Trophoblast cell (in vitro differentiated cells and primary cell): ENCODE measurements around the gene OMP.

Source experiments
- DNase-seq, 2 donors: peaks; one replicate each; pipeline ENCODE4 v3.0.0-alpha.2; 2016
- H2AFZ ChIP-seq: 2 replicates; pipeline ENCODE4 v1.6.1; 2013; ENCODE audit warnings: low read length, moderate library complexity, mild to moderate bottlenecking; ENCODE audit not compliant: insufficient read depth, poor library complexity
- H2AK5ac ChIP-seq: 2 replicates; pipeline ENCODE4 v1.6.1; 2013; ENCODE audit warnings: mild to moderate bottlenecking, low read length
- H2BK120ac ChIP-seq: 2 replicates; pipeline ENCODE4 v1.6.1; 2013; ENCODE audit warnings: low read length, mild to moderate bottlenecking, moderate library complexity; ENCODE audit not compliant: insufficient read depth, poor library complexity
- H2BK12ac ChIP-seq: 2 replicates; pipeline ENCODE4 v1.6.1; 2013; ENCODE audit warnings: mild to moderate bottlenecking, low read length, moderate library complexity
- H2BK5ac ChIP-seq: 2 replicates; pipeline ENCODE4 v1.6.1; 2013; ENCODE audit warnings: low read length, low read depth, moderate library complexity, mild to moderate bottlenecking; ENCODE audit not compliant: poor library complexity
- H3K14ac ChIP-seq: 2 replicates; pipeline ENCODE4 v1.6.1; 2013; ENCODE audit warnings: mild to moderate bottlenecking, low read length
- H3K18ac ChIP-seq: 2 replicates; pipeline ENCODE4 v1.6.1; 2013; ENCODE audit warnings: mild to moderate bottlenecking, low read length
- H3K23ac ChIP-seq: 2 replicates; pipeline ENCODE4 v1.6.1; 2013; ENCODE audit warnings: low read length
- H3K27ac ChIP-seq: 2 replicates; pipeline ENCODE4 v1.5.1; 2013; ENCODE audit warnings: low read depth, mild to moderate bottlenecking, inconsistent platforms, low read length, moderate library complexity
- H3K27me3 ChIP-seq: 2 replicates; pipeline ENCODE4 v1.6.1; 2013; ENCODE audit warnings: inconsistent platforms, mild to moderate bottlenecking, low read length, moderate library complexity; ENCODE audit not compliant: insufficient read depth
- H3K36me3 ChIP-seq, 2 experiments: 1 replicate in 1 of 2; 2 replicates in 1 of 2; pipeline ENCODE4 v1.6.1; 2013; ENCODE audit warnings: low read length in 2 of 2, mild to moderate bottlenecking in 2 of 2, moderate library complexity in 1 of 2; ENCODE audit not compliant: insufficient read depth in 2 of 2, control insufficient read depth in 1 of 2
- H3K4ac ChIP-seq: 2 replicates; pipeline ENCODE4 v1.6.1; 2013; ENCODE audit warnings: low read depth, mild to moderate bottlenecking, low read length, moderate library complexity
- H3K4me1 ChIP-seq, 2 experiments: 1 replicate in 1 of 2; 2 replicates in 1 of 2; pipeline ENCODE4 v1.6.1; 2013; ENCODE audit warnings: low read length in 2 of 2, mild to moderate bottlenecking in 2 of 2, moderate library complexity in 1 of 2; ENCODE audit not compliant: insufficient read depth in 2 of 2, control insufficient read depth in 1 of 2
- H3K4me2 ChIP-seq: 2 replicates; pipeline ENCODE4 v1.6.1; 2013; ENCODE audit warnings: inconsistent platforms, mild to moderate bottlenecking, low read length, moderate library complexity
- H3K4me3 ChIP-seq: 2 replicates; pipeline ENCODE4 v1.5.1; 2013; ENCODE audit warnings: mild to moderate bottlenecking, low read depth, low read length, inconsistent platforms
- H3K79me1 ChIP-seq: one replicate; pipeline ENCODE4 v1.6.1; 2013; ENCODE audit warnings: low read length
- H3K79me2 ChIP-seq: 2 replicates; pipeline ENCODE4 v1.6.1; 2013; ENCODE audit warnings: low read length, mild to moderate bottlenecking; ENCODE audit not compliant: control insufficient read depth, insufficient read depth, poor library complexity
- H3K9ac ChIP-seq: 2 replicates; pipeline ENCODE4 v1.6.1; 2013; ENCODE audit warnings: mild to moderate bottlenecking, low read length
- H3K9me3 ChIP-seq: 2 replicates; pipeline ENCODE4 v1.6.1; 2013; ENCODE audit warnings: low read depth, mild to moderate bottlenecking, control low read depth, inconsistent platforms, low read length; ENCODE audit not compliant: insufficient read depth
- H4K12ac ChIP-seq: 2 replicates; pipeline ENCODE4 v1.6.1; 2013; ENCODE audit warnings: low read depth, mild to moderate bottlenecking, low read length, moderate library complexity
- H4K8ac ChIP-seq: 2 replicates; pipeline ENCODE4 v1.6.1; 2013; ENCODE audit warnings: low read depth, mild to moderate bottlenecking, low read length, moderate library complexity
- H4K91ac ChIP-seq: one replicate; pipeline ENCODE4 v1.6.1; 2013; ENCODE audit warnings: low read depth, mild to moderate bottlenecking, low read length, moderate library complexity
- WGBS: extraction: QIAGEN DNeasy Blood & Tissue Kit; methylation state at CpG from one replicate; pipeline ENCODE4 v1.1.7; 2013; ENCODE audit warnings: missing lambda C conversion rate; ENCODE audit not compliant: insufficient read length, insufficient coverage; ENCODE audit errors: extremely low coverage; 5-methylcytosine and 5-hydroxymethylcytosine counted together

OMP gene

GRCh38 chr11:77126156-77126775 is 23.6 kb downstream of the OMP start:
- H3K27ac ChIP-seq, result no peak overlapping the region
- no peak overlapping the region for H2BK12ac ChIP-seq
- no peak overlapping the region for H3K23ac ChIP-seq
- H3K27me3 ChIP-seq, result no peaks in the 10 kb centered on the region
- H3K4me1 ChIP-seq, result peaks cover 9 to 10% of the 10 kb centered on the region in 2 experiments
- H4K8ac ChIP-seq, result no peak overlapping the region
- no peak overlapping the region for H3K4ac ChIP-seq
- H3K18ac ChIP-seq, result no peak overlapping the region
- no peak overlapping the region for H4K12ac ChIP-seq
- H3K79me2 ChIP-seq, result no peaks in the 10 kb centered on the region
- H3K4me2 ChIP-seq, result no peak overlapping the region
- H2AK5ac ChIP-seq, result no peak overlapping the region
- H3K14ac ChIP-seq, result no peak overlapping the region
- H3K79me1 ChIP-seq, result no peaks in the 10 kb centered on the region
- H4K91ac ChIP-seq, result no peak overlapping the region
- H3K36me3 ChIP-seq, result peaks cover 0 to 1% of the 10 kb centered on the region in 2 experiments
- H2BK5ac ChIP-seq, result no peak overlapping the region
- no peak overlapping the region for H2BK120ac ChIP-seq
- H3K4me3 ChIP-seq, result no peak overlapping the region
- no peak for DNase-seq
- H3K9ac ChIP-seq, result peak overlapping the region; percentile 6
- no CpG with 5 or more reads among the region's 17 CpGs for WGBS
- H3K9me3 ChIP-seq, result peaks cover 2% of the 10 kb centered on the region
- no peak overlapping the region for H2AFZ ChIP-seq

DNA sequence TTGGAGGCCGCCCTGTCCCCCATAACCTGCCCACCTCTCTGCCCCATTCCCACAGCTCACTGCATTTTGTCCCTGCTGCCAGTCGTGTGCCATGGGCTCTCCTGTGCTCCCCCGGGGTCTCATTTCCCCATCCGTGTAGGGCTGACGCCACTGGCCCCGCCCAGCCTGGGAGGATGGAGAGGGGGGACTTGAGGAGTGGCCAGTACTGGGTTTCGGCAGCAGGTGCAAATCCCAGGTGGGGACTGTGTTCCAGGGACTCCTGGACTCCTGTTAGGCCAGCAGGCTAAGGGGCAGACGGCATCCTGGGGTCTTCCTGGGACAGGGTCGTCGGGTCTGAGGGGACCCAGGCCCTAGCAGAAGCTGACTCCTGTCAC is 24.2 kb downstream of the OMP start:
- no peak overlapping the region for H3K18ac ChIP-seq
- no peak overlapping the region for H2BK12ac ChIP-seq
- H2BK5ac ChIP-seq, result no peak overlapping the region
- no peak overlapping the region for H4K12ac ChIP-seq
- H2AK5ac ChIP-seq, result no peak overlapping the region
- peaks cover 0 to 1% of the 10 kb centered on the region in 2 experiments for H3K36me3 ChIP-seq
- no peaks in the 10 kb centered on the region for H3K27me3 ChIP-seq
- H2BK120ac ChIP-seq, result no peak overlapping the region
- no peak overlapping the region for H3K27ac ChIP-seq
- no peak overlapping the region for H3K9ac ChIP-seq
- no peak overlapping the region for H2AFZ ChIP-seq
- H3K79me1 ChIP-seq, result no peaks in the 10 kb centered on the region
- peaks cover 9 to 10% of the 10 kb centered on the region in 2 experiments for H3K4me1 ChIP-seq
- no peak overlapping the region for H3K4ac ChIP-seq
- peaks cover 2% of the 10 kb centered on the region for H3K9me3 ChIP-seq
- no peak overlapping the region for H3K4me3 ChIP-seq
- no peak overlapping the region for H4K91ac ChIP-seq
- H3K79me2 ChIP-seq, result no peaks in the 10 kb centered on the region
- no peak overlapping the region for H3K14ac ChIP-seq
- H3K4me2 ChIP-seq, result peak overlapping the region; percentile 67
- no peak overlapping the region for H4K8ac ChIP-seq
- WGBS, result no CpG with 5 or more reads among the region's 10 CpGs
- DNase-seq, result no peak
- no peak overlapping the region for H3K23ac ChIP-seq

- Histone ChIP-seq H2BK5ac (no peak overlapping the region), H3K18ac (no peak overlapping the region), H3K9ac (no peak overlapping the region), H2BK120ac (no peak overlapping the region), H4K12ac (no peak overlapping the region), H3K4me1 (peaks cover 9 to 10% of the 10 kb centered on the region in 2 experiments), H3K79me1 (no peaks in the 10 kb centered on the region), H3K4ac (no peak overlapping the region), H3K23ac (no peak overlapping the region), H3K4me3 (no peak overlapping the region), H3K14ac (no peak overlapping the region), H2BK12ac (no peak overlapping the region), H2AFZ (peak overlapping the region; percentile 42), H3K79me2 (no peaks in the 10 kb centered on the region), H4K8ac (no peak overlapping the region), H3K36me3 (peaks cover 0 to 1% of the 10 kb centered on the region in 2 experiments), H3K27me3 (no peaks in the 10 kb centered on the region), H3K9me3 (peaks cover 2% of the 10 kb centered on the region), H3K4me2 (peak overlapping the region; percentile 67), H3K27ac (no peak overlapping the region), H4K91ac (no peak overlapping the region), H2AK5ac (no peak overlapping the region)
- no CpG with 5 or more reads among the region's 27 CpGs for WGBS
- peak in 1 of 2 donors; percentile 50 for DNase-seq
Measured at GRCh38 chr11:77127235-77127911, 24.7 kb downstream of the OMP start.

GRCh38 chr11:77127920-77128691 is 25.5 kb downstream of the OMP start, which contains the start of gene MYO7A:
TSS of gene MYO7A (plus strand) at chr11:77128246. CDS start at chr11:77130635, 2,389 bp downstream.
- Histone ChIP-seq H3K4ac (no peak within 1 kb of the TSS), H4K8ac (no peak within 1 kb of the TSS), H2AFZ (peak within 1 kb of the TSS; percentile 42), H3K4me3 (no peak within 1 kb of the TSS), H3K36me3 (no peaks in the 10 kb centered on the region), H3K27me3 (no peaks in the 10 kb centered on the region), H2BK12ac (no peak within 1 kb of the TSS), H3K14ac (no peak within 1 kb of the TSS), H3K79me1 (no peaks in the 10 kb centered on the region), H3K9me3 (peaks cover 2% of the 10 kb centered on the region), H3K18ac (no peak within 1 kb of the TSS), H3K4me2 (peak within 1 kb of the TSS; percentile 67), H2BK5ac (no peak within 1 kb of the TSS), H4K91ac (no peak within 1 kb of the TSS), H3K9ac (no peak within 1 kb of the TSS), H2BK120ac (no peak within 1 kb of the TSS), H3K27ac (no peak within 1 kb of the TSS), H2AK5ac (no peak within 1 kb of the TSS), H4K12ac (no peak within 1 kb of the TSS), H3K4me1 (peaks cover 9 to 10% of the 10 kb centered on the region in 2 experiments), H3K79me2 (no peaks in the 10 kb centered on the region), H3K23ac (no peak within 1 kb of the TSS)
- WGBS, result no CpG with 5 or more reads among the region's 20 CpGs
- DNase-seq, result peak; percentile 21 to 39
